Panc1 (cell line): Measurements from ENCODE around the gene AGFG1. TPM values are rescaled to one million over a fixed set of nuclear protein-coding genes. Genes with fewer than 3 reads are reported as not detected.

Experiments used
- ATAC-seq: fragments of 200-7000 bp; cut with Tn5 transposase; 2 replicates; pipeline ENCODE4 v1.9.1; 2020; ENCODE audit warnings: mild to moderate bottlenecking, moderate library complexity
- BruUV-seq: library from RNA; stranded (reverse); fragments of 400-500 nt; replicated peaks from 2 replicates; lab custom pipeline; 2021; lab: Mats Ljungman, UMichigan
- CTCF ChIA-PET: fragments of 300-600 bp; sonication (Branson Sonifier 250); formaldehyde crosslinking; loops from one replicate; lab custom pipeline; 2022; ENCODE audit warnings: antibody characterized with exemption; lab: Charles Lee
- POLR2A ChIA-PET: fragments of 300-600 bp; sonication (Branson Sonifier 250); formaldehyde crosslinking; loops from one replicate; lab custom pipeline; 2022; ENCODE audit warnings: antibody characterized with exemption; lab: Charles Lee
- DNase-seq: peaks from one replicate; pipeline ENCODE4 v3.0.0-alpha.2; 2010; ENCODE audit warnings: low read depth, low spot score
- H3K27ac ChIP-seq: 2 replicates; pipeline ENCODE4 v1.5.1; 2011; ENCODE audit warnings: mild to moderate bottlenecking, low read length, inconsistent platforms
- H3K27me3 ChIP-seq: fragments of 200-500 bp; sonication (Bioruptor generic); 2 replicates; pipeline ENCODE4 v1.6.0; 2014; ENCODE audit warnings: low read length, inconsistent platforms; ENCODE audit not compliant: control insufficient read depth, insufficient read depth
- H3K36me3 ChIP-seq: fragments of 200-500 bp; sonication (Bioruptor generic); 2 replicates; pipeline ENCODE4 v1.5.1; 2014; ENCODE audit warnings: inconsistent platforms, mild to moderate bottlenecking, low read length, moderate library complexity; ENCODE audit not compliant: control insufficient read depth, insufficient read depth
- H3K4me1 ChIP-seq: 2 replicates; pipeline ENCODE4 v1.5.1; 2011; ENCODE audit warnings: inconsistent platforms, mild to moderate bottlenecking, low read length, moderate library complexity; ENCODE audit not compliant: control insufficient read depth, insufficient read depth
- H3K4me3 ChIP-seq, 2 experiments: 2 replicates each; pipeline ENCODE4 v1.5.1; 2011 to 2012; ENCODE audit warnings: low read depth in 2 of 2, low read length in 2 of 2, mild to moderate bottlenecking in 2 of 2, inconsistent platforms in 1 of 2, moderate library complexity in 1 of 2
- H3K9me3 ChIP-seq: fragments of 200-500 bp; sonication (Bioruptor generic); 2 replicates; pipeline ENCODE4 v1.5.1; 2014; ENCODE audit warnings: low read depth, mild to moderate bottlenecking, inconsistent platforms, low read length, moderate library complexity; ENCODE audit not compliant: control insufficient read depth, insufficient read depth
- POLR2AphosphoS5 ChIP-seq: IDR thresholded peaks from 2 replicates; pipeline ENCODE4 v1.6.1; 2012; ENCODE audit warnings: mild to moderate bottlenecking, low read depth, low read length, moderate library complexity
- SIN3A ChIP-seq: IDR thresholded peaks from 2 replicates; pipeline ENCODE4 v1.6.1; 2012; ENCODE audit warnings: low read depth, mild to moderate bottlenecking, low read length, moderate library complexity, borderline replicate concordance; ENCODE audit not compliant: insufficient read depth
- TCF7L2 ChIP-seq: IDR thresholded peaks from 2 replicates; pipeline ENCODE4 v1.6.1; 2011; ENCODE audit warnings: mild to moderate bottlenecking, low read depth, low read length, inconsistent platforms
- in situ Hi-C: cut with HindIII; loops from 2 replicates; pipeline ENCODE4 v1.10.0; 2016; ENCODE audit warnings: low sequenced_read_pairs, low pct_unique_long_range_greater_than_20kb
- intact Hi-C: fragments of 100-400 bp; cut with micrococcal nuclease; formaldehyde crosslinking; loops from one replicate; pipeline ENCODE4 v1.10.0; 2022; ENCODE audit not compliant: unreplicated experiment
- total RNA-seq: library from RNA; stranded (reverse); gene quantifications from one replicate; pipeline ENCODE4 v1.2.1, GENCODE V29; 2021; ENCODE audit not compliant: unreplicated experiment
- TF ChIP-seq, protein P1 (sequence below), 2 experiments: IDR thresholded peaks; 2 replicates each; pipeline ENCODE4 v1.6.1; 2011 to 2012; ENCODE audit warnings: low read depth in 2 of 2, control low read depth in 1 of 2, low read length in 1 of 2, mild to moderate bottlenecking in 1 of 2, moderate library complexity in 1 of 2; ENCODE audit not compliant: insufficient read depth in 1 of 2
- TF ChIP-seq, protein P2 (sequence below): fragments of 450-650 bp; IDR thresholded peaks from 2 replicates; pipeline ENCODE4 v1.5.1; 2017; ENCODE audit warnings: mild to moderate bottlenecking

AGFG1 gene
- total RNA-seq, 1 experiment from 2014 or later = 98.5 TPM

DNA sequence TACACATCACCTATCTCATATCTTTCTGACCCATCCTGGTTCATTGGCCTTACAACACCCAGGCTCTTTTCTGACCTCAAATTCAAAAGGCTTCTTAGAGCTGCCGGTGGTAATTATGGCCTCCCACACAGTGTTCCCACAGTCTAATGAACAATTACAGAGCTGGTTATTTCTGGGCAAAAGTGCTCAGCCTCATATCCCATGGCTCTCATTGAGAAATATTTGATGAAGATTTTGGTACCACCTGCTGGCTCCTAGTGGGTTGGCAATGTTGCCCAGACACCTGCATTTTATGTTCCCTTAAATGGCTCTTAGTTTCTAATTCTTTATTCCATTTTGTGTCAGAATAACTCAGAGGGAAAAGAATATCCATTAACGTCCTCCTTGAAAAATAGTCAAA, 106.7 kb downstream of the AGFG1 start:
- BruUV-seq = no TSS peak
- in situ Hi-C loops (no loop called here), intact Hi-C loops (loop anchor here (10.0 kb wide), 1 partner anchor 186 kb away; no protein-coding TSS in a partner anchor)
- DNase-seq = no peak
- CTCF ChIA-PET = interaction anchor here (0.6 kb wide), 1 partner anchor 188 kb away, joined by 4 read pairs; no protein-coding TSS in a partner anchor
- H3K27ac ChIP-seq = no peak overlapping the region
- no peaks in the 10 kb centered on the region for H3K36me3 ChIP-seq
- H3K4me3 ChIP-seq = no peak overlapping the region
- no peaks in the 10 kb centered on the region for H3K4me1 ChIP-seq
- ATAC-seq = no peak
- POLR2A ChIA-PET = no interaction called here
- H3K9me3 ChIP-seq = no peaks in the 10 kb centered on the region
- TF ChIP-seq, protein P1, sequence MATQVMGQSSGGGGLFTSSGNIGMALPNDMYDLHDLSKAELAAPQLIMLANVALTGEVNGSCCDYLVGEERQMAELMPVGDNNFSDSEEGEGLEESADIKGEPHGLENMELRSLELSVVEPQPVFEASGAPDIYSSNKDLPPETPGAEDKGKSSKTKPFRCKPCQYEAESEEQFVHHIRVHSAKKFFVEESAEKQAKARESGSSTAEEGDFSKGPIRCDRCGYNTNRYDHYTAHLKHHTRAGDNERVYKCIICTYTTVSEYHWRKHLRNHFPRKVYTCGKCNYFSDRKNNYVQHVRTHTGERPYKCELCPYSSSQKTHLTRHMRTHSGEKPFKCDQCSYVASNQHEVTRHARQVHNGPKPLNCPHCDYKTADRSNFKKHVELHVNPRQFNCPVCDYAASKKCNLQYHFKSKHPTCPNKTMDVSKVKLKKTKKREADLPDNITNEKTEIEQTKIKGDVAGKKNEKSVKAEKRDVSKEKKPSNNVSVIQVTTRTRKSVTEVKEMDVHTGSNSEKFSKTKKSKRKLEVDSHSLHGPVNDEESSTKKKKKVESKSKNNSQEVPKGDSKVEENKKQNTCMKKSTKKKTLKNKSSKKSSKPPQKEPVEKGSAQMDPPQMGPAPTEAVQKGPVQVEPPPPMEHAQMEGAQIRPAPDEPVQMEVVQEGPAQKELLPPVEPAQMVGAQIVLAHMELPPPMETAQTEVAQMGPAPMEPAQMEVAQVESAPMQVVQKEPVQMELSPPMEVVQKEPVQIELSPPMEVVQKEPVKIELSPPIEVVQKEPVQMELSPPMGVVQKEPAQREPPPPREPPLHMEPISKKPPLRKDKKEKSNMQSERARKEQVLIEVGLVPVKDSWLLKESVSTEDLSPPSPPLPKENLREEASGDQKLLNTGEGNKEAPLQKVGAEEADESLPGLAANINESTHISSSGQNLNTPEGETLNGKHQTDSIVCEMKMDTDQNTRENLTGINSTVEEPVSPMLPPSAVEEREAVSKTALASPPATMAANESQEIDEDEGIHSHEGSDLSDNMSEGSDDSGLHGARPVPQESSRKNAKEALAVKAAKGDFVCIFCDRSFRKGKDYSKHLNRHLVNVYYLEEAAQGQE (IDR thresholded peaks at IDR 0.05; ENCODE audit: insufficient read depth in 1 of 2, low read depth in 2 of 2, low read length in 1 of 2) = no peak
- TF ChIP-seq, protein P2, sequence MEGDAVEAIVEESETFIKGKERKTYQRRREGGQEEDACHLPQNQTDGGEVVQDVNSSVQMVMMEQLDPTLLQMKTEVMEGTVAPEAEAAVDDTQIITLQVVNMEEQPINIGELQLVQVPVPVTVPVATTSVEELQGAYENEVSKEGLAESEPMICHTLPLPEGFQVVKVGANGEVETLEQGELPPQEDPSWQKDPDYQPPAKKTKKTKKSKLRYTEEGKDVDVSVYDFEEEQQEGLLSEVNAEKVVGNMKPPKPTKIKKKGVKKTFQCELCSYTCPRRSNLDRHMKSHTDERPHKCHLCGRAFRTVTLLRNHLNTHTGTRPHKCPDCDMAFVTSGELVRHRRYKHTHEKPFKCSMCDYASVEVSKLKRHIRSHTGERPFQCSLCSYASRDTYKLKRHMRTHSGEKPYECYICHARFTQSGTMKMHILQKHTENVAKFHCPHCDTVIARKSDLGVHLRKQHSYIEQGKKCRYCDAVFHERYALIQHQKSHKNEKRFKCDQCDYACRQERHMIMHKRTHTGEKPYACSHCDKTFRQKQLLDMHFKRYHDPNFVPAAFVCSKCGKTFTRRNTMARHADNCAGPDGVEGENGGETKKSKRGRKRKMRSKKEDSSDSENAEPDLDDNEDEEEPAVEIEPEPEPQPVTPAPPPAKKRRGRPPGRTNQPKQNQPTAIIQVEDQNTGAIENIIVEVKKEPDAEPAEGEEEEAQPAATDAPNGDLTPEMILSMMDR = no peak; the same call in 1 of the 2 replicates
- no peak for TF ChIP-seq SIN3A
- no peak for TF ChIP-seq TCF7L2
- TF ChIP-seq POLR2AphosphoS5 = no peak
- no peaks in the 10 kb centered on the region; the same call in none of the 2 replicates for H3K27me3 ChIP-seq

DNA sequence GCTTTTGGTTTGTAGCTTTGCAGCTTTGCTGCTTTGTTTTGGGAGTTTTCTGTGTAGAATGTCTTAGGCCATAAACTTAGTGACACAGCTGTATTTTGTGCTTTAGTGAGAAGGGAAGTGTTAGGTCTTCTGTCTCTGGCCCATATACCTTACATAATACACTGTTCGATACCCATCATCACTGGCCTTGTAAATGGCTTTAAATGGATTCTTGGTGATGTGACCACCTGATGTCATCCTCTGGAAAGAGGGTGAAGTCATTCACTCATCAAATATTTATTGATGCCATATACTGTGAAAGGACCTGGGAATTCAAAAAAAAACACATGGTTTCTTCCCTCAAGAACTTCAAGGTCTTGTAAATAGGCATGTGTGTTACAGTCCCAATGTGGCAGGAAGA, 107.8 kb downstream of the AGFG1 start:
- Histone ChIP-seq H3K4me3 (no peak overlapping the region), H3K4me1 (no peaks in the 10 kb centered on the region), H3K36me3 (no peaks in the 10 kb centered on the region), H3K27me3 (no peaks in the 10 kb centered on the region; the same call in none of the 2 replicates), H3K9me3 (no peaks in the 10 kb centered on the region), H3K27ac (no peak overlapping the region)
- ATAC-seq = no peak
- DNase-seq = no peak
- in situ Hi-C loops = no loop called here
- TF ChIP-seq, protein P2 = no peak
- TF ChIP-seq SIN3A = no peak
- no peak for TF ChIP-seq POLR2AphosphoS5
- TF ChIP-seq TCF7L2 = no peak
- TF ChIP-seq, protein P1 (IDR thresholded peaks at IDR 0.05; ENCODE audit: insufficient read depth in 1 of 2, low read depth in 2 of 2, low read length in 1 of 2) = no peak
- ChIA-PET CTCF (no interaction called here), POLR2A (no interaction called here)
- BruUV-seq = no TSS peak
- intact Hi-C loops = loop anchor here (10.0 kb wide), 1 partner anchor 185 kb away; no protein-coding TSS in a partner anchor
